Neural cell (in vitro differentiated cells): ENCODE measurements around the gene PPY. TPM values are rescaled to one million over a fixed set of nuclear protein-coding genes. Genes with fewer than 3 reads are reported as not detected.

Experiments used
- H2AFZ ChIP-seq: fragments of 200-600, 300-800 bp; sonication (generic), shearing (Covaris generic); 2 replicates; pipeline ENCODE4 v1.6.0; 2014; ENCODE audit warnings: low read depth, mild to moderate bottlenecking, antibody characterized with exemption, low read length, moderate library complexity
- H3F3A ChIP-seq: fragments of 200-600 bp; shearing (Covaris generic); 2 replicates; pipeline ENCODE4 v1.6.1; 2016; ENCODE audit warnings: mild to moderate bottlenecking, moderate library complexity, mixed read lengths, antibody characterized with exemption, low read length; ENCODE audit not compliant: insufficient read depth, poor library complexity, severe bottlenecking
- H3K27ac ChIP-seq: fragments of 200-600, 300-800 bp; sonication (generic), shearing (Covaris generic); 2 replicates; pipeline ENCODE4 v1.5.1; 2014; ENCODE audit warnings: mild to moderate bottlenecking, low read length, moderate library complexity
- H3K27me3 ChIP-seq: fragments of 300-800, 200-600 bp; sonication (generic), shearing (Covaris generic); 2 replicates; pipeline ENCODE4 v1.6.0; 2014; ENCODE audit warnings: mild to moderate bottlenecking, low read depth, low read length, moderate library complexity; ENCODE audit not compliant: insufficient read depth
- H3K36me3 ChIP-seq: fragments of 300-800, 200-600 bp; sonication (generic), shearing (Covaris generic); 2 replicates; pipeline ENCODE4 v1.5.1; 2014; ENCODE audit warnings: mild to moderate bottlenecking, antibody characterized with exemption, low read length, moderate library complexity; ENCODE audit not compliant: insufficient read depth
- H3K4me2 ChIP-seq: fragments of 300-800, 200-600 bp; sonication (generic), shearing (Covaris generic); 2 replicates; pipeline ENCODE4 v1.6.0; 2014; ENCODE audit warnings: mild to moderate bottlenecking, low read length
- H3K4me3 ChIP-seq: fragments of 300-800, 200-600 bp; sonication (generic), shearing (Covaris generic); 2 replicates; pipeline ENCODE4 v1.5.1; 2014; ENCODE audit warnings: mild to moderate bottlenecking, low read length, moderate library complexity
- H3K79me2 ChIP-seq: fragments of 200-600 bp; shearing (Covaris generic); replicated peaks from 2 replicates; pipeline ENCODE4 v1.6.0; 2014; ENCODE audit warnings: mild to moderate bottlenecking, low read length, moderate library complexity; ENCODE audit not compliant: insufficient read depth
- H3K9ac ChIP-seq: fragments of 300-800, 200-600 bp; sonication (generic), shearing (Covaris generic); 2 replicates; pipeline ENCODE4 v1.6.1; 2016; ENCODE audit warnings: mild to moderate bottlenecking, low read length, mixed read lengths
- H3K9me2 ChIP-seq: fragments of 200-600 bp; shearing (Covaris generic); 2 replicates; pipeline ENCODE4 v1.6.1; 2016; ENCODE audit warnings: mild to moderate bottlenecking, low read length, mixed read lengths; ENCODE audit not compliant: insufficient read depth
- H3K9me3 ChIP-seq: fragments of 200-600, 300-800 bp; sonication (generic), shearing (Covaris generic); 2 replicates; pipeline ENCODE4 v1.6.1; 2016; ENCODE audit warnings: mild to moderate bottlenecking, mixed run types, low read length, moderate library complexity, mixed read lengths
- H4K20me1 ChIP-seq: fragments of 200-600 bp; shearing (Covaris generic); 2 replicates; pipeline ENCODE4 v1.6.1; 2016; ENCODE audit warnings: mild to moderate bottlenecking, mixed run types; ENCODE audit not compliant: insufficient read depth
- EP300 ChIP-seq: fragments of 450-650 bp; conservative IDR thresholded peaks from 2 replicates; pipeline ENCODE4 v1.6.1; 2014; ENCODE audit warnings: antibody characterized with exemption, mild to moderate bottlenecking, moderate library complexity; ENCODE audit not compliant: poor library complexity, severe bottlenecking
- EZH2 ChIP-seq: fragments of 200-600, 300-800 bp; shearing (Covaris generic), sonication (generic); IDR thresholded peaks from 2 replicates; pipeline ENCODE4 v1.6.1; 2014; ENCODE audit warnings: antibody characterized with exemption, low read length, borderline replicate concordance, mild to moderate bottlenecking; ENCODE audit not compliant: insufficient read depth, poor library complexity, severe bottlenecking
- MXI1 ChIP-seq: fragments of 450-650 bp; conservative IDR thresholded peaks from 2 replicates; pipeline ENCODE4 v1.6.1; 2014; ENCODE audit warnings: antibody characterized with exemption, mild to moderate bottlenecking; ENCODE audit not compliant: poor library complexity, severe bottlenecking
- POLR2AphosphoS5 ChIP-seq: IDR thresholded peaks from 2 replicates; pipeline ENCODE4 v1.6.1; 2012
- RAD21 ChIP-seq: fragments of 450-650 bp; conservative IDR thresholded peaks from 2 replicates; pipeline ENCODE4 v1.6.1; 2014; ENCODE audit warnings: antibody characterized with exemption, mild to moderate bottlenecking, moderate library complexity
- SMC3 ChIP-seq: fragments of 450-650 bp; conservative IDR thresholded peaks from 2 replicates; pipeline ENCODE4 v1.6.1; 2014; ENCODE audit warnings: antibody characterized with exemption, mild to moderate bottlenecking, moderate library complexity; ENCODE audit not compliant: poor library complexity
- TAF1 ChIP-seq: IDR thresholded peaks from 2 replicates; pipeline ENCODE4 v1.6.1; 2012; ENCODE audit warnings: low read depth
- polyA plus RNA-seq: library from polyadenylated mRNA; depleted of rRNA; stranded (reverse); fragments of >200 nt; gene quantifications from 2 replicates; pipeline ENCODE4 v1.2.3, GENCODE V29; 2014
- TF ChIP-seq, protein P1 (sequence below): IDR thresholded peaks from 2 replicates; pipeline ENCODE4 v1.6.1; 2012; ENCODE audit warnings: borderline replicate concordance
- TF ChIP-seq, protein P2 (sequence below): fragments of 450-650 bp; IDR thresholded peaks from 2 replicates; pipeline ENCODE4 v1.5.1; 2014; ENCODE audit warnings: antibody characterized with exemption, mild to moderate bottlenecking, moderate library complexity; ENCODE audit not compliant: poor library complexity, severe bottlenecking

The PPY gene
- polyA plus RNA-seq, 1 donor from 2014 or later = not detected

DNA sequence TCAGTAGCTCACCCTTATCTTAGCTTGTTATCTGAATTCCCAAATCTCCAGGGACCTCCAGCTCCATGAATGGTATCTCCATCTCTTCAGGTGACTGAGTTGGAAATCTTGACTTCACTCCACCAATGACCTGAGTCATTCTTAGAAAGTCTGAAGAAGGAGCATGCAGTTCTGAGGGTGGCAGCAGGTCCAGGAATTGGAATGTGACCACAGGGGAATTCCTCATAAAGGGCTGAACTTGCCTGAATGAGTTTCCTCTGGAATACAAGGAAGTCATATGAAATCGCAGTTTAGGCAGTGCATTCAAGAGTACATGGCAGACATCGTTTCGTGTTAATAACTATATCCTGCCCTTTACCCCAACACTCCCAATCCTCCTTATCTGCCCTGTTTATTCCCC, 24.0 kb upstream of the PPY start:
- Histone ChIP-seq H3K9me3 (no peaks in the 10 kb centered on the region), H3K9ac (no peak overlapping the region), H3K4me3 (no peak overlapping the region), H3K9me2 (no peaks in the 10 kb centered on the region), H4K20me1 (no peaks in the 10 kb centered on the region), H3K79me2 (no peaks in the 10 kb centered on the region), H2AFZ (no peak overlapping the region), H3F3A (no peaks in the 10 kb centered on the region), H3K4me2 (no peak overlapping the region), H3K27ac (no peak overlapping the region), H3K36me3 (no peaks in the 10 kb centered on the region), H3K27me3 (no peaks in the 10 kb centered on the region)
- TF ChIP-seq POLR2AphosphoS5 (no peak), RAD21 (no peak), MXI1 (no peak), TAF1 (no peak), EZH2 (no peak), EP300 (no peak), SMC3 (no peak)
- TF ChIP-seq, protein P1, sequence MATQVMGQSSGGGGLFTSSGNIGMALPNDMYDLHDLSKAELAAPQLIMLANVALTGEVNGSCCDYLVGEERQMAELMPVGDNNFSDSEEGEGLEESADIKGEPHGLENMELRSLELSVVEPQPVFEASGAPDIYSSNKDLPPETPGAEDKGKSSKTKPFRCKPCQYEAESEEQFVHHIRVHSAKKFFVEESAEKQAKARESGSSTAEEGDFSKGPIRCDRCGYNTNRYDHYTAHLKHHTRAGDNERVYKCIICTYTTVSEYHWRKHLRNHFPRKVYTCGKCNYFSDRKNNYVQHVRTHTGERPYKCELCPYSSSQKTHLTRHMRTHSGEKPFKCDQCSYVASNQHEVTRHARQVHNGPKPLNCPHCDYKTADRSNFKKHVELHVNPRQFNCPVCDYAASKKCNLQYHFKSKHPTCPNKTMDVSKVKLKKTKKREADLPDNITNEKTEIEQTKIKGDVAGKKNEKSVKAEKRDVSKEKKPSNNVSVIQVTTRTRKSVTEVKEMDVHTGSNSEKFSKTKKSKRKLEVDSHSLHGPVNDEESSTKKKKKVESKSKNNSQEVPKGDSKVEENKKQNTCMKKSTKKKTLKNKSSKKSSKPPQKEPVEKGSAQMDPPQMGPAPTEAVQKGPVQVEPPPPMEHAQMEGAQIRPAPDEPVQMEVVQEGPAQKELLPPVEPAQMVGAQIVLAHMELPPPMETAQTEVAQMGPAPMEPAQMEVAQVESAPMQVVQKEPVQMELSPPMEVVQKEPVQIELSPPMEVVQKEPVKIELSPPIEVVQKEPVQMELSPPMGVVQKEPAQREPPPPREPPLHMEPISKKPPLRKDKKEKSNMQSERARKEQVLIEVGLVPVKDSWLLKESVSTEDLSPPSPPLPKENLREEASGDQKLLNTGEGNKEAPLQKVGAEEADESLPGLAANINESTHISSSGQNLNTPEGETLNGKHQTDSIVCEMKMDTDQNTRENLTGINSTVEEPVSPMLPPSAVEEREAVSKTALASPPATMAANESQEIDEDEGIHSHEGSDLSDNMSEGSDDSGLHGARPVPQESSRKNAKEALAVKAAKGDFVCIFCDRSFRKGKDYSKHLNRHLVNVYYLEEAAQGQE = no peak
- TF ChIP-seq, protein P2, sequence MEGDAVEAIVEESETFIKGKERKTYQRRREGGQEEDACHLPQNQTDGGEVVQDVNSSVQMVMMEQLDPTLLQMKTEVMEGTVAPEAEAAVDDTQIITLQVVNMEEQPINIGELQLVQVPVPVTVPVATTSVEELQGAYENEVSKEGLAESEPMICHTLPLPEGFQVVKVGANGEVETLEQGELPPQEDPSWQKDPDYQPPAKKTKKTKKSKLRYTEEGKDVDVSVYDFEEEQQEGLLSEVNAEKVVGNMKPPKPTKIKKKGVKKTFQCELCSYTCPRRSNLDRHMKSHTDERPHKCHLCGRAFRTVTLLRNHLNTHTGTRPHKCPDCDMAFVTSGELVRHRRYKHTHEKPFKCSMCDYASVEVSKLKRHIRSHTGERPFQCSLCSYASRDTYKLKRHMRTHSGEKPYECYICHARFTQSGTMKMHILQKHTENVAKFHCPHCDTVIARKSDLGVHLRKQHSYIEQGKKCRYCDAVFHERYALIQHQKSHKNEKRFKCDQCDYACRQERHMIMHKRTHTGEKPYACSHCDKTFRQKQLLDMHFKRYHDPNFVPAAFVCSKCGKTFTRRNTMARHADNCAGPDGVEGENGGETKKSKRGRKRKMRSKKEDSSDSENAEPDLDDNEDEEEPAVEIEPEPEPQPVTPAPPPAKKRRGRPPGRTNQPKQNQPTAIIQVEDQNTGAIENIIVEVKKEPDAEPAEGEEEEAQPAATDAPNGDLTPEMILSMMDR = no peak

DNA sequence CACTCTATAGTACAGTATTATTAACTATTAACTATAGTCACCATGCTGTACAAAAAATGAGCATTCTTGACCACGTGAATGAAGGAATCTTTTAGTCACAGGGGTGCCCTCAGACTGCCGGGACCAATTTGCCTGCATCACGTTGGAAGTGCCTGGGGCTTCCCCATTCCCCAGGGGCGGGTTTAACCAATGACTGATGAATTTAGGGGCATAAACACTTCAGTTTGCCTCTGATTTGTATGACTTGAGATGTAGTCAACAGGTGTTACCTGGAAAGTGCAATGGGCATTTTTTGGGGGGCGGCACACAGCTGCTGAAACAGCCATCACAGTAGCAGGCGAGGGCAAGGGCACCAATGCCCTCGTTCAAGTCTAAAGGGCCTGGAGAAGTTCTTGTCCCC, 20.2 kb upstream of the PPY start:
- H3K9me3 ChIP-seq = no peaks in the 10 kb centered on the region

More for the DNA sequence above, 20.2 kb upstream of the PPY start:
- H3K4me2 ChIP-seq = no peak overlapping the region
- H3K9ac ChIP-seq = no peak overlapping the region
- H3K79me2 ChIP-seq = no peaks in the 10 kb centered on the region
- no peaks in the 10 kb centered on the region for H3F3A ChIP-seq
- no peaks in the 10 kb centered on the region for H4K20me1 ChIP-seq
- H3K27me3 ChIP-seq = no peaks in the 10 kb centered on the region
- H3K9me2 ChIP-seq = no peaks in the 10 kb centered on the region
- no peak overlapping the region for H3K4me3 ChIP-seq
- H3K27ac ChIP-seq = no peak overlapping the region
- H2AFZ ChIP-seq = no peak overlapping the region
- H3K36me3 ChIP-seq = no peaks in the 10 kb centered on the region
- TF ChIP-seq TAF1 (no peak), RAD21 (no peak), MXI1 (no peak), EP300 (no peak), EZH2 (no peak), POLR2AphosphoS5 (no peak), SMC3 (no peak)
- TF ChIP-seq, protein P2 = no peak
- TF ChIP-seq, protein P1 = no peak
